AG10803 (cell line): ENCODE results near the gene PELI3.

Experiments
- DNase-seq: peaks from one replicate; pipeline ENCODE4 v3.0.0; 2010; ENCODE audit warnings: low read depth
- H3K4me3 ChIP-seq: 2 replicates; pipeline ENCODE4 v1.5.1; 2011; ENCODE audit warnings: mild to moderate bottlenecking, low read length, control low read depth
- TF ChIP-seq, protein P1 (sequence below): conservative IDR thresholded peaks from 2 replicates; pipeline ENCODE4 v1.5.1; 2011; ENCODE audit warnings: mild to moderate bottlenecking, low read length, control low read depth, inconsistent platforms

The PELI3 gene

DNA sequence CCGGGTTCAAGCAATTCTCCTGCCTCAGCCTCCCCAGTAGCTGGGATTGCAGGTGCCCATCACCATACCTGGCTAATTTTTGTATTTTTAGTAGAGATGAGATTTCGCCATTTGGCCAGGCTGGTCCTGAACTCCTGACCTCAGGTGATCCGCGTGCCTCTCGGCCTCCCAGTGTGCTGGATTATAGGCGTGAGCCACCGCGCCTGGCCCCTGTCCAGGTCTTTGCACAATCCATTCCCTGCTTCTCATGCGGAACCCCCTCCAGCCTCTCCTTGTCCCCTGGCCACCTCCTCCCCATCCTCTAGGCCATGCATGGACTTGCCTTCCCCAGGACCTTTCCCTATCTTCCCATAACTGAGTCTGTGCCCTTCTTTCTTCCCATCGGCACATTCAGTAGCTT is 22.3 kb downstream of the PELI3 start:
- H3K4me3 ChIP-seq, result no peak overlapping the region
- DNase-seq, result no peak

DNA sequence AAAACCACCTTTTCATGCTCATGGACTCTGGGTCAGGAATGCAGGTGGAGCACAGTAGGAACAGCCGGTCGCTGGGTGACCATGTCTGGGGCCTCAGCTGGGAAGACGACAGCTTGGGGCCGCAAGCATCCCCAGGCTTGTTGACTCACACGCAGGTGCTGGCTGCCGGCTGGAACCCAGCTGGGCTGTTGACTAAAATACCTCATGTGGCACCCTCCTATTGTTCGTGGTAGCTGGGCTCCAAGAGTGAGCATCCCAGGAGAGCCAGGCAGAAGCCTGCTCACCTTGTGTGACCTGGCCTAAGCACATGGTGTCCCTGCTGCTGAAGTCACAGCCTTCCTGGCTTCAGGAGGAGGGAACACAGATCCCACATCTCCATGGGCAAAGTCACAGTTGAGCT is 22.9 kb downstream of the PELI3 start:
- H3K4me3 ChIP-seq, result no peak overlapping the region
- DNase-seq, result no peak
- TF ChIP-seq, protein P1, sequence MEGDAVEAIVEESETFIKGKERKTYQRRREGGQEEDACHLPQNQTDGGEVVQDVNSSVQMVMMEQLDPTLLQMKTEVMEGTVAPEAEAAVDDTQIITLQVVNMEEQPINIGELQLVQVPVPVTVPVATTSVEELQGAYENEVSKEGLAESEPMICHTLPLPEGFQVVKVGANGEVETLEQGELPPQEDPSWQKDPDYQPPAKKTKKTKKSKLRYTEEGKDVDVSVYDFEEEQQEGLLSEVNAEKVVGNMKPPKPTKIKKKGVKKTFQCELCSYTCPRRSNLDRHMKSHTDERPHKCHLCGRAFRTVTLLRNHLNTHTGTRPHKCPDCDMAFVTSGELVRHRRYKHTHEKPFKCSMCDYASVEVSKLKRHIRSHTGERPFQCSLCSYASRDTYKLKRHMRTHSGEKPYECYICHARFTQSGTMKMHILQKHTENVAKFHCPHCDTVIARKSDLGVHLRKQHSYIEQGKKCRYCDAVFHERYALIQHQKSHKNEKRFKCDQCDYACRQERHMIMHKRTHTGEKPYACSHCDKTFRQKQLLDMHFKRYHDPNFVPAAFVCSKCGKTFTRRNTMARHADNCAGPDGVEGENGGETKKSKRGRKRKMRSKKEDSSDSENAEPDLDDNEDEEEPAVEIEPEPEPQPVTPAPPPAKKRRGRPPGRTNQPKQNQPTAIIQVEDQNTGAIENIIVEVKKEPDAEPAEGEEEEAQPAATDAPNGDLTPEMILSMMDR, result no peak

More for the DNA sequence above, 22.3 kb downstream of the PELI3 start:
- TF ChIP-seq, protein P1, result no peak

DNA sequence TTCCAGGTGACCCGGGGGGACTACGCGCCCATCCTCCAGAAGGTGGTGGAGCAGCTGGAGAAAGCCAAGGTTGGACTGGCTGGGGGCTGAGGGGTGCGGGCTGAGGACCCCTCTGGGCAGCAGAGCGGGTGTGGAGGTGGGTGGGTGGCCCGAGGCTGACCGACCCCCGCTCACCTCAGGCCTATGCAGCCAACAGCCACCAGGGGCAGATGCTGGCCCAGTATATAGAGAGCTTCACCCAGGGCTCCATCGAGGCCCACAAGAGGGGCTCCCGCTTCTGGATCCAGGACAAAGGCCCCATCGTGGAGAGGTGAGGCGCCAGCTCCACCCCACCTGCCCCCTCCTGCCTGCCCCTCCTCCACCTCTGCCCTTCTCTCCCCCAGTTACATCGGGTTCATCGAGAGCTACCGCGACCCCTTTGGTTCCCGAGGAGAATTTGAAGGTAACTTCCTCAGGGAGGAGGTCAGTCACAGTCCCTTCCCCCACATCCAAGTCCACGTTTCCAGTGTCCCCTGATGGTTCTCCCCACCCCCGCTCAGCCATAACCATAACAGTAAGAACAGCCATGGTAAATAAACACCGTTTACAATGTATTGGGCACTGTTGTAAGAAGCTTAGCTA is 24.7 kb downstream of the PELI3 start:
- no peak for DNase-seq
- H3K4me3 ChIP-seq, result no peak overlapping the region
- TF ChIP-seq, protein P1, result peak; percentile 37

DNA sequence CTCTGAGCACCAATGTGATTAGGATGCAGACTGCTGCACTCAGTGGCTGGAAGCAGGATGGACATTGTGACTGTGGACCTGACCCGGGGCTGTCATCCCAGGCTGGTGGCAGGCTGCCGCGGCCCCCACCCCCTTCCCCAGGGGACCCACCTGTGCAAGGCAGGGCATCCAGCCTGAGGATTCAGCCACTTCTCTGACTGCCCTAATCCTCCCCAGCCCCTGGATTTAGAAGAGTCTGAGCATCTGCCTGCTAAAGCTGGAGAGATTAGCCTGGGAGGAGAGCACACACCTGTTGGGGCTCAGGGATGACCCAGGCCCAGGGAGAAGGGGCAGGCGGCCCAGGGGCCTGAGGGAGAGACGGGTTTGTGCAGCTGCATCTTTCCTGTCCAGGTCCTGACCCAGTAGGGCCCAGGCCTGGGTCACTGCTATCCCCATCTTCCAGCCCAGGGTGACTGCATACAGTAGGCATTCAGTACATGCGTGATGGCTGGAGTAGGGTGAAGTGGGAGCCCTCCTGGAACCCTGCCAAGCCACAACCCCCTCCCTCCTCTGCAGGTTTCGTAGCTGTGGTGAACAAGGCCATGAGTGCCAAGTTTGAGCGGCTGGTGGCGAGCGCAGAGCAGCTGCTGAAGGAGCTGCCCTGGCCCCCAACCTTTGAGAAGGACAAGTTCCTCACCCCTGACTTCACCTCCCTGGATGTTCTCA is 25.6 kb downstream of the PELI3 start:
- H3K4me3 ChIP-seq, result no peak overlapping the region
- DNase-seq, result no peak
- TF ChIP-seq, protein P1, result no peak

DNA sequence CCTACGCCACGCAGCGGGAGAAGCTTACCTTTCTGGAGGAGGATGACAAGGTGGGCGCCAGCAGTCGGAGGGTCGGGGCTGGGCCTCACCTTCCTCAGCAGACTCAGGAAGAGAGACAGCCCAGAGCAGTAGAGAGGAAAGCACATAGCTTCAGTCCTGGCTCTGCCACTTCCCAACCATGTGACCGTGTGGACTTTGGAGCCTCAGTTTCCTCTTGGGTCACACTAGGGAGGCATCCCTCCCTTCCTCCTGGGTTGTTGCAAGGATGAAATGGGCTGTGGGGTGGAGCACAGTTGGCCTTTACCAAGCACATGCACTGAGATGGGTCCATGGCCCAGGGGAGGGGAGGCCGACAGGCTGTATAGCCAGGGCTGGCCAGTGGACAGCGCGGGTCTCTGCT is 26.4 kb downstream of the PELI3 start:
- TF ChIP-seq, protein P1, result no peak
- no peak for DNase-seq
- no peak overlapping the region for H3K4me3 ChIP-seq

DNA sequence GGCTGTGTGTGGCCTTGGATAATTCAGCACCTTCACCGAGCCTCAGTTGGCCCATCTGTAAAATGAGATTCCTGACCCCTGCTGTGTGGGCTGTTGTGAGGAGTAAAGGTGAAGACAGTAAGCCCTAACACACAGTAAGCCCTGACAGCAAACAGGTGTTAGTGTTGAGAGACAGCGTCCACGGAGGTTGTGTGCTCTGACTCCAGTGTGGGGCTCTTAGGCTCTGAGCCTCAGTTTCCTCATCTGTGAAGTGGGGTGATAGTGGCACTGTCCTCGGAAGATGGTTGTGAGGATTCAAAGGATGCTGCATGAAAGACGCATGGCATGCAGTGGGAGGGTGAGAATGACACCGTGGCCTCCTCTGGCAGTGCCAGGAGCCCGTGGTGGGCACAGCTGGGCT is 27.8 kb downstream of the PELI3 start:
- no peak overlapping the region for H3K4me3 ChIP-seq
- TF ChIP-seq, protein P1, result no peak
- DNase-seq, result no peak

DNA sequence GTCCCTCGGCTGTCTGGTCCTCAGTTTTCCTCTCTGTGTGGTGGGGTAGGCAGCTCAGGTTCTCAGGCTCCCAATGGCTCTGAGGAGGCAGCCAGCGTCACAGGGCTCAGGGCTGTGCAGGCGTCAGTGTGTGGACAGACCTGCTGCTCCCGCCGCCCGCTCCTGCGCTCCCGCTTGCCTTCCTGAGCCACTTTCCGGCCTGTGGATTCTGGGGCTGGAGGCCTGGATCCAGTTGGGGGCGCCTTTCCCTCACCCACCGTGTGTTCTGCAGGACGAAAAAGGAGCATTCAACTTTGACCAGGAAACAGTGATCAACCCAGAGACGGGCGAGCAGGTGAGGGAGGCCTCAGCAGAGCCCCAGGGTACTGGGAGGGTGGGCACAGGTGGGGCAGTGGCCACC is 28.2 kb downstream of the PELI3 start:
- TF ChIP-seq, protein P1, result no peak
- DNase-seq, result no peak

More for the DNA sequence above, 28.2 kb downstream of the PELI3 start:
- no peak overlapping the region for H3K4me3 ChIP-seq
